HG02678 (cell line): ENCODE data around the gene CDKN2B-AS1.
A peak's percentile ranks its signal among the peaks of the same experiment; 100 is the strongest.

Source experiments
- ATAC-seq: cut with Tn5 transposase; IDR thresholded peaks from one replicate; pipeline ENCODE4 v1.9.1; 2021; ENCODE audit warnings: mild to moderate bottlenecking, moderate library complexity; ENCODE audit not compliant: unreplicated experiment

The CDKN2B-AS1 gene

GRCh38 chr9:21982391-21982790, 12.2 kb upstream of the CDKN2B-AS1 start:
- ATAC-seq = no peak

DNA sequence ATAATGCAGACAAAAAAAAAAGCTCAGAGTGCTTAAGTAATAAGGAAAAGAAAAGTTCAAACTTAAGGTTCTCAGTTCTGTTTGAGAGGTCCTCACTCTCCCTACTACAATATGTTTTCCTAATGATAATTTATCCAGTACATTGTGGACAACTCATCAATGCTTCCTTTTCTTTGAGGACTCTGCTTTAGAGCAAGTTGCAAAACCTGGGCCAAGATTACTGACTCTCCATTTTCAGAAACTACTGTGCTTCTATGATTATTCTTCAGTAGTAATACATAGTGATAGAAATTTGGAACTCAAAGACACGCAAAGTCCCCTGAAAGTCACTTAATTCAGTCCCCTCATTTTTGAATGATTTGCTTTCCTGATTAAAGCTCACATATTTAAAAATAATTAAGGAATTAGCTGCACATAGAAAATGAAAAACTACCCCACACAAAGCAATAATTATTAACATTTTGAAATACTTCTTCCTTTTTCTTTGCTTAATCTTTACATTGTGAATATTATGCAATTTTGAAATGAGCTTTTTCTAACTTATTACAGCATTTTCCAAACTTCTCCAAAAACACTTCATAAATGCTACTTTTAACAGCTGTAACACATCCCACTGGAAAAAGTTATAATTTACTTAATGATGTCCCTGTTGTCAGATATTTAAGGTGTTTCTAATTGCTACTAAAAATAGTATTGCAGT, 11.6 kb upstream of the CDKN2B-AS1 start:
- ATAC-seq = no peak

- no peak for ATAC-seq
Observed at GRCh38 chr9:21983561-21983935, 11.0 kb upstream of the CDKN2B-AS1 start.

GRCh38 chr9:21984101-21984500, 10.5 kb upstream of the CDKN2B-AS1 start:
- ATAC-seq = no peak

GRCh38 chr9:21985964-21986667, 8.5 kb upstream of the CDKN2B-AS1 start:
- peak; percentile 54 for ATAC-seq

GRCh38 chr9:21988056-21988990, 6.3 kb upstream of the CDKN2B-AS1 start:
- no peak for ATAC-seq

DNA sequence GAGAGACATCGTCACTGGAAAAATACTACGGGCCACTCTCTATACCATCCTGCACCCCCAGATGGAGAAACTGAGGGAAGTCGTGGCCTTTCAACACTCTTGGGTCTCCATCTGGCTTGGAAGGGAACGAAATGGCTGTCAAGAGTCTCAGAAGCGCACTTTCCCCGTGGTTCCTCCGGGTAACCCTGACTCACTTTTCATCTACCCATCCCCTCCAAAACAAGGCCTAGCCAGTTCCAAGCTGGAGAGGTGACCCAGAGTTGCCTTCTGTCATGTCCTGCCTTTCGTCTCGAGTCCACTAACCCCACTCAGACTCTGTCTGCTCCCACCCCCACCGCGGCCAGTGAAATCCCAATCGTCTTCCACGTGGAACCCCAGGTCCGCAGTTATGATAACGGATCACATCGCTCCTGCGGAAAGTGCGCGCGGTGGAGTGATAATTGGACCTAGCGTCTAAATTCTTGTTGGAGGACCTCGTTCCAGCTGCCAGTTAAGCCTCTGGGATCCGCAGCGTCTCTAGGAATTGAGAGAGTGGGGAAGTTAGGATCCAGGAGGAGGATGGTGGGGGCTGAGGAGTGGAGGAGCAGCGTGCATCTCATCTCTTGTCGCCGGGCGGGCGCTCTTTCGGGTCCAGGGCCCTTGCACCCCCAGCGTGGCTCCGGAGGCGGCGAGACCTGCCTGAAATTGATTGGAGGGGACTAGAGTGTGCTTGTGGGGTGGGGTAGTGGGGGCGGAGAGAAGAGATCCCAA, 5.0 kb upstream of the CDKN2B-AS1 start:
- ATAC-seq = no peak

DNA sequence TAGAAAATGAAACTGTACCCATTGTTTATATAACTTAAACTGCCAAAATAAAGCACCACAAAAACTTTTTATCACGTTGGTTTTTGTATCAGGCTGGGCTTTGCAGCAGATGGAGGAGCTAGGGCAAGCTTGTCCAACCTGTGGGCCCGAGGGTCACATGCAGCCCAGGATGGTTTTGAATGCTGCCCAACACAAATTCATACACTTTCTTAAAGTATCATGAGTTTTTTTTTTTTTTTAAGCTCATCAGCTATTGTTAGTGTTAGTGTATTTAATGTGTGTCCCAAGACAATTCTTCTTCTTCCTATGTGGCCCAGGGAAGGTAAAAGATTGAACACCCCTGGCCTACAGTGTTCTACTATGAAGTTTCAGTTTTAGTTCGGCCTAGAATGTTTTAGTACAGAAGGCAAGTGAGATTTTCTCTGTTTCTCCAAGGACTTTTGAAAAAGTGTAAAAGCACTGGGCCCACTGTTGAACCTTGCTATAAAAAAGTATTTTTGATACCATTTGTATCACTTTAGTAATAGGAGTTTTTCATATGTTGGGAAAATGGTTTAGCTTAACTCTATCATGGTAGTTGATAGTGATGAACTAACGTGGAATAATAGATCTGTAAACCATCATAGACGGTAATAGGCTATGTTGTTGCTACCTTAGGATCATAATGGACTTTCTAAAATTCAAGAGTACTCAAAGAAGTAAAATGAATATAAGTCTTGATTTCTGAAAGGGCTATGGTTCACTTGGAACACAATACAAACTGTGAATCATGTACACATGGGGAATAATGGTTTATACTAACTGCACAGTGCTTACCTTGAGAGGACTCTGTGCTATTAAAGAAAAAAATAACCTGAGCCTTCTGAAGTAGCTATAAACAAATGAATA, 3.3 kb upstream of the CDKN2B-AS1 start:
- ATAC-seq = no peak

- ATAC-seq = no peak
Observed at GRCh38 chr9:21993007-21993406, 1.6 kb upstream of the CDKN2B-AS1 start.

GRCh38 chr9:21993893-21994555, 567 bp upstream of the CDKN2B-AS1 start, which contains the start of gene CDKN2A:
CDKN2A (minus strand) TSS chr9:21994392.
- ATAC-seq = peak; percentile 43

DNA sequence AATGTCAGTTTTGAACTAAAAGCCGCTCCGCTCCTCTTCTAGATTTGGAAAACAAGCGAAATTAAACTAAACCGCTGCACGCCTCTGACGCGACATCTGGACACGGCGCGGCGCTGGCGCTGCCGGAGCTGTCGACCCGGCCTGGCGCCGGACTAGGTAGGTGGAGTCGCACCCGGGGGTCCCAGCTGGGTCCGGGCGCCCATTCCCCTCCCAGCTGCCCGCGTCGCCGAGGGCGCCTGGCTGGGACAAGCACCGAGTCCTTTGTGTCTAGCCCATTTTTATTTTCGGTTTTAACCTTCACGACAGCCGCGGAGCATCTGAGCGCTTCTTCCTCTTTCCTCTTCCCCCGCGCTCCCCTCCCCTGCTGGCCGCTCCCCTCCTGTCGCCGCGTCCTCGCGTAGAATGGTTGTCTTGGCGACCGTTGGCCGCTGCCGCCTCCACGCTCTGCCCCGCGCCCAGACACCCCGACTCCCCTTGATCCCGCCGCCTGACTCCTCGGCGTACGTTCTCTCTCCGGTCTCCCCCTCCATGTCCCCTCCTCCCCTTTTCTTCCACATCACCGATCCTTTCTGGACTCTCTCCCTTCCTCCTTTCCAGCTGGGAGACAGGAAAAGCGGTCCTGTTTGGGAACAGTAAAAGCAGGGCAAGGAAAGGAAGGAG, 545 bp downstream of the CDKN2B-AS1 start:
- peak; percentile 84 for ATAC-seq

GRCh38 chr9:21995666-21996398, 1.2 kb downstream of the CDKN2B-AS1 start:
- ATAC-seq = no peak

GRCh38 chr9:21996438-21996837, 1.8 kb downstream of the CDKN2B-AS1 start:
- no peak for ATAC-seq

- ATAC-seq = no peak
Observed at GRCh38 chr9:21996858-21997257, 2.3 kb downstream of the CDKN2B-AS1 start.

- no peak for ATAC-seq
Observed at GRCh38 chr9:21997480-21997879, 2.9 kb downstream of the CDKN2B-AS1 start.

DNA sequence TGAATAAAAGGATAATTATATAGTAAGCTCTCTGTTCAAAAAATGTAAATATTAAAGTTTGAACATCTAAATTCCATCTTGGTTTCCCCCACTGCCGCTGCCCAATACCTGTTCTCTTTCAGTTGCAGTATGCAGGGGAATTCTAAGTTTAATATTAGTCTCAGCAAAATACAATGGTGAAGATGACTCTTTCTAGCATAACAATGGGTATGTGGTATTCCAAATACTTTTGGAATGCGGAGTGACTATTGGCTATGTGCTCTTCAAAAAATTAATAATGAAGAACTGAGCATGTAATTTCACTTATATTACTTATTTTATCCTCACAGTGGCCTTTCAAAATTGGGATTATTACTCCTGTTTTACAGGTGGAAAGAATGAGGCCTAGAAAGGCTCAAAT, 3.4 kb downstream of the CDKN2B-AS1 start:
- no peak for ATAC-seq

DNA sequence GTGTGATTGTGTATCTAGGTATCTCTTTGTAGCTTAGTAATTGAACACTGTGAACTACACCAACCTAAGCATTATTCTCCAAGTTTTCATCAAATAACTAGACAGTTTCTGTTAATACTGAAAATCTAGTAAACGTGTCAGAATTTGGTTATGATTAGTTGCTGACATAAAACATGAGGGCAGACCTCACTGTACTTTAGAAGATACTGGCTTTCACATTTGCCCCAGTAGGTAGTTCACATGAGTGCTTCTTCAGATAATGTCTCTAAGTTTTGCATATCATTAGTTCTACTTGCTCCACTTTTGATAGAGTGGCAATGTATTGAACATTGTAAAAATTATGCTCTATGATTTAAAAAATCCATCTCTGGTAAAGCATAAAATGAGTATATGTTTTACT, 7.4 kb downstream of the CDKN2B-AS1 start:
- no peak for ATAC-seq
